GM12874 (cell line): Measurements from ENCODE around the gene TBCK.

Experiments used
- TF ChIP-seq, protein P1 (sequence below): IDR thresholded peaks from 2 replicates; pipeline ENCODE4 v1.5.1; 2011; ENCODE audit warnings: low read depth, mild to moderate bottlenecking, control low read depth, low read length, moderate library complexity; ENCODE audit not compliant: insufficient read depth

TBCK gene

GRCh38 chr4:106036848-106037247, 279.2 kb downstream of the TBCK start:
- TF ChIP-seq, protein P1, sequence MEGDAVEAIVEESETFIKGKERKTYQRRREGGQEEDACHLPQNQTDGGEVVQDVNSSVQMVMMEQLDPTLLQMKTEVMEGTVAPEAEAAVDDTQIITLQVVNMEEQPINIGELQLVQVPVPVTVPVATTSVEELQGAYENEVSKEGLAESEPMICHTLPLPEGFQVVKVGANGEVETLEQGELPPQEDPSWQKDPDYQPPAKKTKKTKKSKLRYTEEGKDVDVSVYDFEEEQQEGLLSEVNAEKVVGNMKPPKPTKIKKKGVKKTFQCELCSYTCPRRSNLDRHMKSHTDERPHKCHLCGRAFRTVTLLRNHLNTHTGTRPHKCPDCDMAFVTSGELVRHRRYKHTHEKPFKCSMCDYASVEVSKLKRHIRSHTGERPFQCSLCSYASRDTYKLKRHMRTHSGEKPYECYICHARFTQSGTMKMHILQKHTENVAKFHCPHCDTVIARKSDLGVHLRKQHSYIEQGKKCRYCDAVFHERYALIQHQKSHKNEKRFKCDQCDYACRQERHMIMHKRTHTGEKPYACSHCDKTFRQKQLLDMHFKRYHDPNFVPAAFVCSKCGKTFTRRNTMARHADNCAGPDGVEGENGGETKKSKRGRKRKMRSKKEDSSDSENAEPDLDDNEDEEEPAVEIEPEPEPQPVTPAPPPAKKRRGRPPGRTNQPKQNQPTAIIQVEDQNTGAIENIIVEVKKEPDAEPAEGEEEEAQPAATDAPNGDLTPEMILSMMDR = no peak

DNA sequence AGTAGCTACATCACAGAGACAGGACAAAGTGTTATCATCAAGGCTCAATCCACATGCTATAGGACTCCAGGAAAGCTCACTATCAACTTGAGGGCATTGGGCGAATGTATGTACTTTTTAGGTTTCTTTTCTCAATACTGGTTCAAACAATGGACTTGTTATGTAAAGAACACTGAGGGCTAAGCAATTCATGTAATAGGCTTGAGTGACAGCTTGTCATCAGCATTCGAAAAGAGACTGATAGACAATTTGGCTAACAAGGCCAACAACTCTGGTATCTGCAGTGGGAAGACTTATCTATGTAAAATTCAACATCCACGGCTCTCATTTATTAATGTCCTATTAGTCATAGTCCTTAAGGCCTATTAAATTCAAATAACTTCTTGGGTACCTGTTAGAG, 279.7 kb downstream of the TBCK start:
- TF ChIP-seq, protein P1 = no peak

- TF ChIP-seq, protein P1 = no peak
Measured at GRCh38 chr4:106035204-106035603, 280.8 kb downstream of the TBCK start.

GRCh38 chr4:106034751-106035150, 281.3 kb downstream of the TBCK start:
- TF ChIP-seq, protein P1 = no peak

DNA sequence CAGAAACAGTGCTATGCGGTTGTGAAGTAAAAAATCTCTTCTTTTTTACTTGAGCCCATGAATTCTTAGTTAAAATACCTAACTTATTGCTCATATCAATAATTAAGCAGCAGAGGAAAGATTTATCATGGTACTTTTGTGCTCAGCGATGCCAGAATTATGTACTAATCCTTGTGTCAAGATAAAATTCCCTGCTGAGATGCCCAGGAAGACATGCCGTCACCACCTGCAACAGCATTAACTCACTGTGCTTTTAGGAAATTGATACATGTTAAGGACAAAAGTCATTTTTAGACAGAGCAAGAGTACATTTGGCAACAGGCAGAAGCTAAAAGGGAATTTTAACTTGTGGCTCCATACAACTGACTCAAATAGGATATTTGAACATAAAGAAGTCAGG, 281.8 kb downstream of the TBCK start:
- TF ChIP-seq, protein P1 = no peak

DNA sequence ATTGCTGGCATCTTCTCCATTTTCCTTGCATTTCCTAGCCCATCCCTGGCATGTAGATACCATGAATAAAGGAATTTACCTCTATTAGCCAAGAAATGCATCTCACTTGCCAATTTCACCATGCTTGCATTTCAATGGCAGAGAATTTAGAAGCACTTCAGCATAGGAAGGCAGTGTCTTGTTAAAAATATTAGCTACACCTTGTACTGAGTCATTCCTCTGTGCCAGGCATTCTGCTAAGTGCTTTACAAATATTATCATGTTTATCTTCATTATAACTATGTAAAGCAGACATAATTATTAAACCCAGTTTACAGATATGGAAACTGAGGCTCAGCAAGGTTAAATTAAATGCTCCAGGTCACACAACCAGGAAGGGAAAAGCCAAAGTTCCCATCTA, 282.5 kb downstream of the TBCK start:
- TF ChIP-seq, protein P1 = no peak

- TF ChIP-seq, protein P1 = no peak
Measured at GRCh38 chr4:106032851-106033286, 283.1 kb downstream of the TBCK start.

GRCh38 chr4:106022454-106022853, 293.6 kb downstream of the TBCK start:
- TF ChIP-seq, protein P1 = no peak
